Measurements from ENCODE around the gene SMPDL3A.

The SMPDL3A gene

GRCh38 chr6:122800906-122801305 is 11.8 kb downstream of the SMPDL3A start:
- in situ Hi-C loops (cut with MboI; ENCODE audit: low sequenced_read_pairs) = no loop called here

- in situ Hi-C loops (cut with MboI; ENCODE audit: low sequenced_read_pairs) = no loop called here
Observed at GRCh38 chr6:122801397-122801796, 12.3 kb downstream of the SMPDL3A start.

- in situ Hi-C loops (cut with MboI; ENCODE audit: low sequenced_read_pairs) = no loop called here
Observed at GRCh38 chr6:122803171-122803661, 14.2 kb downstream of the SMPDL3A start.

GRCh38 chr6:122804962-122805485 is 16.0 kb downstream of the SMPDL3A start:
- in situ Hi-C loops (cut with MboI; ENCODE audit: low sequenced_read_pairs) = no loop called here

GRCh38 chr6:122806291-122806690 is 17.2 kb downstream of the SMPDL3A start:
- in situ Hi-C loops (cut with MboI; ENCODE audit: low sequenced_read_pairs) = no loop called here

- in situ Hi-C loops (cut with MboI; ENCODE audit: low sequenced_read_pairs) = no loop called here
Observed at GRCh38 chr6:122808121-122808885, 19.2 kb downstream of the SMPDL3A start.

- in situ Hi-C loops (cut with MboI; ENCODE audit: low sequenced_read_pairs) = no loop called here
Observed at GRCh38 chr6:122809001-122809400, 19.9 kb downstream of the SMPDL3A start.

- in situ Hi-C loops (cut with MboI; ENCODE audit: low sequenced_read_pairs) = no loop called here
Observed at GRCh38 chr6:122809691-122810090, 20.6 kb downstream of the SMPDL3A start.

- in situ Hi-C loops (cut with MboI; ENCODE audit: low sequenced_read_pairs) = no loop called here
Observed at GRCh38 chr6:122810189-122810588, 21.1 kb downstream of the SMPDL3A start.

GRCh38 chr6:122817358-122817757 is 28.3 kb downstream of the SMPDL3A start:
- in situ Hi-C loops (cut with MboI; ENCODE audit: low sequenced_read_pairs) = no loop called here

- in situ Hi-C loops (cut with MboI; ENCODE audit: low sequenced_read_pairs) = no loop called here
Observed at GRCh38 chr6:122817766-122818165, 28.7 kb downstream of the SMPDL3A start.

GRCh38 chr6:122818866-122819265 is 29.8 kb downstream of the SMPDL3A start:
- in situ Hi-C loops (cut with MboI; ENCODE audit: low sequenced_read_pairs) = no loop called here

- in situ Hi-C loops (cut with MboI; ENCODE audit: low sequenced_read_pairs) = no loop called here
Observed at GRCh38 chr6:122821095-122821494, 32.0 kb downstream of the SMPDL3A start.

- in situ Hi-C loops (cut with MboI; ENCODE audit: low sequenced_read_pairs) = loop anchor here (25.0 kb wide), 1 partner anchor 338 kb away; no protein-coding TSS in a partner anchor
Observed at GRCh38 chr6:122825163-122825562, 36.1 kb downstream of the SMPDL3A start.

- in situ Hi-C loops (cut with MboI; ENCODE audit: low sequenced_read_pairs) = loop anchor here (25.0 kb wide), 1 partner anchor 342 kb away; no protein-coding TSS in a partner anchor
Observed at GRCh38 chr6:122829456-122829855, 40.4 kb downstream of the SMPDL3A start.

- in situ Hi-C loops (cut with MboI; ENCODE audit: low sequenced_read_pairs) = loop anchor here (10.0 to 25.0 kb wide), 2 partner anchors 97 to 344 kb away; no protein-coding TSS in a partner anchor
Observed at GRCh38 chr6:122831511-122831910, 42.5 kb downstream of the SMPDL3A start.

- in situ Hi-C loops (cut with MboI; ENCODE audit: low sequenced_read_pairs) = loop anchor here (10.0 to 25.0 kb wide), 2 partner anchors 98 to 345 kb away; no protein-coding TSS in a partner anchor
Observed at GRCh38 chr6:122832459-122832858, 43.4 kb downstream of the SMPDL3A start.

GRCh38 chr6:122833021-122833491 is 44.0 kb downstream of the SMPDL3A start:
- in situ Hi-C loops (cut with MboI; ENCODE audit: low sequenced_read_pairs) = loop anchor here (10.0 to 25.0 kb wide), 2 partner anchors 98 to 346 kb away; no protein-coding TSS in a partner anchor

GRCh38 chr6:122838060-122838780 is 49.2 kb downstream of the SMPDL3A start:
- in situ Hi-C loops (cut with MboI; ENCODE audit: low sequenced_read_pairs) = loop anchor here (10.0 to 25.0 kb wide), 2 partner anchors 103 to 351 kb away; no protein-coding TSS in a partner anchor

- in situ Hi-C loops (cut with MboI; ENCODE audit: low sequenced_read_pairs) = loop anchor here (10.0 to 25.0 kb wide), 2 partner anchors 105 to 352 kb away; no protein-coding TSS in a partner anchor
Observed at GRCh38 chr6:122839472-122839871, 50.4 kb downstream of the SMPDL3A start.

- in situ Hi-C loops (cut with MboI; ENCODE audit: low sequenced_read_pairs) = loop anchor here (10.0 to 25.0 kb wide), 2 partner anchors 105 to 353 kb away; no protein-coding TSS in a partner anchor
Observed at GRCh38 chr6:122839906-122840305, 50.8 kb downstream of the SMPDL3A start.
